DMS79 treated with DMSO at 0.1 percent for 48 hours (cell line): ENCODE data around the gene SDK1.

Source experiments
- DNase-seq: peaks from one replicate; lab custom pipeline; 2025; lab: John Stamatoyannopoulos, UW

SDK1 gene

DNA sequence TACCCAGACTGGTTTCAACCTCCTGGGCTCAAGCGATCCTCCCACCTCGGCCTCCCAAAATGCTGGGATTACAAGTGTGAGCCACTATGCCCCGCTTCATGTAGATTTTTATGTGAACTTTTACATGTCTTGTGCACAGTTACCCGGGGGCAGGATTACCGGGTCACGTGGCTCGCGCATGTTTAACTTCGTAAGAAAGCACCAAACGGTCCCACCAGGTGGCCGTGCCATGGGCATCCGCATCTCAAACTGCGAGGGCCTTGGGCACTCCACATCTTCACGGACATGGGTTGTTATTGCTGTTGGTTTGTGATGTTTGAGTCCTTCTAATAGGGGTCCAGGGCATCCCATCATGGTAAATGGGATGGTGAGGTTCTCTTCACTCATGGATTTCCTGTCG is 744.4 kb downstream of the SDK1 start:
- no peak for DNase-seq

DNA sequence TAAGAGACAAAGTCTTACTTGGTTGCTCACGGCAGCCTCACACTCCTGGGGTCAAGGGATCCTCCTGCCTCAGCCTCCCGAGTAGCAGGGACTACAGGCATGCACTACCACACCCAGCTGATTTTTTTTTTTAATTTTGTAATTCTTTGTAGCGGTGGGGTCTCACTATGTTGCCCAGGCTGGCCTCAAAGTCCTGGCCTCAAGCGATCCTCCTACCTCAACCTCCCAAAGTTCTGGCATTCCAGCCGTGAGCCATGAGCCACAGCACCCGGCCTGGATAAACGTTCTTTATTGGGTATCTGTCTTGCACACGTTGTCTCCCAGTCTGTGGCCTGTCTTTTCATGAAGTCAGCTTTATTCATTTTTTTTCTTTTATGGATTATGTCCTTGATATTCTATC is 744.9 kb downstream of the SDK1 start:
- DNase-seq = no peak

GRCh38 chr7:4048336-4048735 is 747.3 kb downstream of the SDK1 start:
- DNase-seq = no peak

DNA sequence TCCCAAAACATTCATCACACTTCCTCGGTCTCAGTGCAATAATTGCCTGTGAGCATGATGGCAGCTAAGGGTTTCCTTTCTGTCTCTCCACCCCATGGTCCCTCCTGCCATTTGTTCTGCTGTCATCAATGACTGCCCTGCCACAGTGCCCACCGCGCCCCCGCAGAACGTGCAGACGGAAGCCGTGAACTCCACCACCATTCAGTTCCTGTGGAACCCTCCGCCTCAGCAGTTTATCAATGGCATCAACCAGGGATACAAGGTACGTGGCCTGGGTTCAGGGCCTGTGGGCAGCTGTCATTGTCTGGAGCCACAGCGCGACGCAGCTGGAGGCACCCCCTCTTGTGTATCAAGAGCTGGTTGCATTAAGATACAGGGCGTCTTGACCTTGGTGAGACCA is 748.1 kb downstream of the SDK1 start:
- DNase-seq = no peak

- DNase-seq = no peak
Measured at GRCh38 chr7:4050126-4050660, 749.1 kb downstream of the SDK1 start.

- no peak for DNase-seq
Measured at GRCh38 chr7:4051696-4052095, 750.6 kb downstream of the SDK1 start.

DNA sequence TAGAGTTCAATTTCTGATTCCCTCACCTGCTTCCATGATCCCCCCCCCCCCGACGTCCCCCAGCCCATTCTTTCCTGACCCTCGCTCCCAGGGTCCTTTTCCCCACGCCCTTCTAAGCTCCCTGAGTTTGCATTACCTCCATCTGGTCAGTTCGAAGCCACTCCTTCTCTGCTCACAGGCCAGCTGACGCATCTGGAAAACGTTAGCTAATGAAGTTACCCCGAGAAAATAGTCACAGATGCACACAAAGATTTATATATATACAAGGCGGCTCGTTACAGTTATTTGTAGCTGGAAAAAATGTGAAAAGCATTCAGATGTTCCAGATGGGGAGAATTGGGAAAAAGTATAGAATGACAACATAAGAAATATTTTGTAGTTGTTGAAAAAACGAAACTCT is 751.1 kb downstream of the SDK1 start:
- DNase-seq = no peak

GRCh38 chr7:4054158-4054557 is 753.1 kb downstream of the SDK1 start:
- no peak for DNase-seq

DNA sequence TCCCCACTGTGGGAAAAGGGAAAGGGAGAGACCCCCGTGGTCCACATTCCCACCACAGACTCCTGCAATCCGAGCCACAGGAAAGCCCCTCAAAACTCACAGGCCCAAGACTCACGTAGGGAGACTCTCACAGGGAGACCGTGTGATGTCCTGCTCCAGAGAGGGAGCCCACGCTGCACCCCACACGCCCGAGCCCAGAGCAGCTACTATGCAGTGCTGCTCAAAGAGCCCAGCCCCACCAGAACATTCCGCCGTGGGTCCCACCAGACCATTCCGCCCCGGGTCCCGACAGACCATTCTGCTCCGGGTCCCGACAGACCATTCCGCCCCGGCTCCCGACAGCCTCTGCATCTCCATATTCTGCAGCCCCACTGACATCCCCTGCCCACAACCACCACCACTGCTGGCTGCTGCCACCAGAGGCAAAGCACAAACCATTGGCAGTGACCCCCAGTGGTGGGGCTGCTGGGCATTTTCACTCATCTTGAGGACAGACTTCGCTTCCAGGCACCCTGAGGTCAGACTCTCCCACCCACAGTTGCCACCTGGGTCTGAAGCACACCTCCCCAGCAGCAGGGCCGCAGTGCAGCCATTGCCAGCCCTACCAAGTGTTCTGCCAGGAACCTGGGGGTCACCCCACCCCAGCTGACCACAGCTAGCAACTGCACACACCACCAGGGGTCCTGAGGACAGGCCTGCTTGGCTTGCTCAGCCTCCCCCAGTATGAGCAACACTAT is 755.7 kb downstream of the SDK1 start:
- DNase-seq = no peak

GRCh38 chr7:4057289-4057616 is 756.2 kb downstream of the SDK1 start:
- no peak for DNase-seq

- DNase-seq = no peak
Measured at GRCh38 chr7:4058158-4058557, 757.1 kb downstream of the SDK1 start.

GRCh38 chr7:4065190-4065589 is 764.1 kb downstream of the SDK1 start:
- no peak for DNase-seq

- DNase-seq = no peak
Measured at GRCh38 chr7:4066206-4066605, 765.2 kb downstream of the SDK1 start.

GRCh38 chr7:4066626-4067475 is 765.8 kb downstream of the SDK1 start:
- DNase-seq = no peak

GRCh38 chr7:4067476-4067760 is 766.4 kb downstream of the SDK1 start:
- no peak for DNase-seq

DNA sequence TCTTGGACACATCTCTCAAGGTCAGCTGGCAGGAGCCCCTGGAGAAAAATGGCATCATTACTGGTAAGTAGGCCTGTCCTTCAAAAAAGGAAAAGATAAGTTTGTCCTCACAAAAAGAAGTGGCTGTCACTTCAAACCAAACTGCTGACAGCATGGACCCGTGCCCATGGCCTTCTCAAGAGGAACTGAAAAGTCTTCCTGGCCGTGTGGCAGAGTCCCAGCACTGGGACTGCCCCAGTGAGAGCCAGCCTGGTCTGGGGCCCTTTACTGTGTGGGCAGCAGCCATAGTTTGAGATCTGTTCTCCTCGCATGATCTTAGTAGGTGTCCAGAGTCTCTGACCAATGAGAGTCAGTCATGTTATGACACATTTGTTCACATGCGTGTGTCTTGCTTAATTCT is 766.8 kb downstream of the SDK1 start:
- DNase-seq = no peak

DNA sequence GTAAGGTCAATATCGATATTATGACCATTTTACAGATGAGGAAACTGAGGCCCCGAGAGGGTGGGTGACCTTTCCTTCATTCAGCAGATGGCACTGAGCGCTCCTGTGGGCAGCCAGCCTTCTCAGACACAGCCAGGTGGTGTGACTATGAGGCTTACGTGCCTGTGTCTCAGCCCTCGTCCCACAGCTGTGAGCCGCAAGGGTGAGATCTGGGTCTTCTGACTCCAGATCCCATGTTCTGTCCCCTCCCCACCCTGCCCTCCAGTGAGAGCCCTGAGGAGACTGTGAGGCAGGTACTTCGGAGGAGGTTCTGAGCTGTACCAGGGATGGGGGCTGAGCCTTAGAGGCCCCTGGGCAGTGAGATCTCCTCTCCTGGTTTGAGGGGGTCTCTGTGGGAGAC is 767.2 kb downstream of the SDK1 start:
- DNase-seq = no peak

DNA sequence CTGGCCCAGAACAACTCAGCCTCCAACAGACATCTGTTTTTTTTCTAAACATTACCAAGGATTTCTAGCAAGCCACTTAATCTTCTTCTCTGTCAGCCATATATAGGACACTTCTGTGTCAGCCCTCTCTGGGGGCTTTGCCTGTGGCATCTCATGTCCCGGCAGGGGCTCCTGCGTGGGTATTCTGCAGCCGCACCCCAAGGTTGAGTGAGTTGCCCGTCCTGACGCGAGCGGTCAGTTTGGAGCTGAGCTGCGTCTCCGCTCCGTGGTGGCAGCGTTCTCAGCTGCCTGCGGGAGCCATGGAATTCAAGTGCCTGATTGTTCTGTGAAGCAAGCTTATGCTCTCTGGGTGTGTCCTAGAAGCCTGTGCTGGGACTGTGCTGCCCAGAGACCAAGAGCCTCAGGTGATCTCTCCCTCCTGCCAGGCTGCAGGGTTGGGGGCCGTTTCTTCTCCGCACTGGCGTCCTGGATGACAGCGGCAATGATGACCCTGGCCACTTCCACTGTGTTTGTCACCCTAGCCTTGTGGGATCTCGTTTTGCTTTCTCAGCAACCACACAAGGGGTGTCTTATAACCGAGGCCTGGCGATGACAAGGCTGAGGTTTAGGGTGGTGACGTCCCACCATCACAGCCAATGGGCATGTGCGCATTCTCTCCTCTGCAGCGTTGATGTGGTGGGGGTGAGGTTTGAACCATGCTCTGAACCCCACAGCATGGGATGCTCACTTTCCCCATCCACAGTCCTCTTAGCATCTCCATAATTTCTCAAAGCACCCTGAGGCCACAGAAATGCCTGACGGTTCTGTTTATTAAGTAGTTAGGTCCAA is 768.4 kb downstream of the SDK1 start:
- DNase-seq = no peak

GRCh38 chr7:4070214-4070613 is 769.2 kb downstream of the SDK1 start:
- DNase-seq = no peak

GRCh38 chr7:4071370-4072058 is 770.5 kb downstream of the SDK1 start:
- DNase-seq = no peak

DNA sequence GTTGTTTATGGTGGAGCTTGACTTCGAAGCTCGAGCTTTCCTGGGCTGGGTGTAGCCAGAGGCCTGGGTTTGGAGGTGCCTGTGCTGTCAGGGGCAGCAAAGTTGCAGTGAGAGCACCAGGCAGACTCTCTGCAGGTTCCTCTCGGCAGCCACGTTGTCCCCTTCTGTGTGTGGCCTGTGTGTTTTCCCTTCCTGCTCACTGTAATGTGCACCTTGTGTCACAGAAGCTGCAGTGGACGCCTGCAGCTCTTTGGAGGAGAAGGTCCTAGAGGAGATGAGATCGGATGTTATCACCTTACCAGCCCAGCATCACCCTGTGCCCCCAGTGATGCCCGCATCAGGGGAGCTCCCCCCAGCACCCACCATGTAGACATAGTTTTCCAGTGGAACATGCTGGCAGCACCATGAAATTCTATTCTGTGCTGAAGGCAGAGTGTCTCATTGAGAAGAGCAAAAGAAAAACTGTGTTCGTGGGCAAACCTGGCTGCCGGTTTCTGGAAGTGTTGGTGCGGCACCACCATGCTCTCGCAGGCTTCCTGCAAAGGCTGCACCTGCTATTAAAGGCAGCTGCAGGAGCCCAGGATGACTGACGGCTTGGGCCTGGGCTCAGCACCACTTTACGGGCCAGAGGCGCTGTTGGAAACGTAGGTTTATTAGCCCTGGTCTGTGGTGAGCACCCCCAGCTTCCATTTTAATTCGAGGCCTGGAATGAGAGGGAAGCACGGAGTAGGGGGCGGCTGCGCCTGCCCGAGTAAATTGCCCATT is 771.3 kb downstream of the SDK1 start:
- DNase-seq = no peak
